GM12878 (cell line): Measurements from ENCODE around the gene PSMA7. TPM values are rescaled to one million over a fixed set of nuclear protein-coding genes. Genes with fewer than 3 reads are reported as not detected.

ENCODE experiments used
- ATAC-seq: fragments of 200-7000 bp; cut with Tn5 transposase; 3 replicates; pipeline ENCODE4 v1.9.1; 2020; ENCODE audit warnings: mild to moderate bottlenecking, moderate library complexity
- BruUV-seq: library from RNA; stranded (reverse); fragments of 400-500 nt; replicated peaks from 2 replicates; lab custom pipeline; 2021; lab: Mats Ljungman, UMichigan
- CTCF ChIA-PET: fragments of 300-600 bp; sonication (Branson Sonifier 250); formaldehyde crosslinking; extraction: SDS; loops from one replicate; lab custom pipeline; 2021; ENCODE audit warnings: inconsistent platforms; lab: Yijun Ruan, JAX
- POLR2A ChIA-PET: fragments of 350-600 bp; formaldehyde crosslinking; extraction: SDS; loops from one replicate; lab custom pipeline; 2021; ENCODE audit warnings: inconsistent platforms; lab: Charles Lee
- RAD21 ChIA-PET: fragments of 300-600 bp; sonication (Branson Sonifier 250); formaldehyde crosslinking; loops from one replicate; lab custom pipeline; 2023; ENCODE audit warnings: antibody characterized with exemption; ENCODE audit not compliant: unreplicated experiment; lab: Charles Lee
- SMC1A ChIA-PET: fragments of 300-600 bp; sonication (Branson Sonifier 250); formaldehyde crosslinking; loops from one replicate; lab custom pipeline; 2023; ENCODE audit not compliant: unreplicated experiment, uncharacterized antibody; lab: Charles Lee
- DNase-seq: peaks from one replicate; pipeline ENCODE4 v3.0.0-alpha.2; 2011; ENCODE audit warnings: low read depth, low spot score
- FAIRE-seq: peaks from 3 replicates; lab custom pipeline; 2011; peaks lifted over from hg19 to GRCh38; lab: Jason Lieb, UNC
- H2AFZ ChIP-seq: 2 replicates; pipeline ENCODE4 v1.6.0; 2011; ENCODE audit warnings: low read depth, low read length, control low read depth; ENCODE audit not compliant: control insufficient read depth
- H3K27ac ChIP-seq: 2 replicates; pipeline ENCODE4 v1.5.1; 2011; ENCODE audit warnings: control low read depth; ENCODE audit not compliant: control insufficient read depth, insufficient read depth
- H3K27me3 ChIP-seq, 2 experiments: replicated peaks in 1 of 2; 2 replicates each; pipeline versions ENCODE4 v1.6.0 to v1.6.1; 2011; ENCODE audit warnings: low read length in 1 of 2; ENCODE audit not compliant: control insufficient read depth in 2 of 2, insufficient read depth in 2 of 2
- H3K36me3 ChIP-seq, 2 experiments: 2 replicates each; pipeline ENCODE4 v1.5.1; 2011; ENCODE audit warnings: low read length in 1 of 2; ENCODE audit not compliant: control insufficient read depth in 2 of 2, insufficient read depth in 2 of 2
- H3K4me1 ChIP-seq: 2 replicates; pipeline ENCODE4 v1.6.1; 2011; ENCODE audit warnings: mild to moderate bottlenecking, low read length, moderate library complexity, mixed read lengths; ENCODE audit not compliant: control insufficient read depth, insufficient read depth
- H3K4me2 ChIP-seq: 2 replicates; pipeline ENCODE4 v1.6.0; 2011; ENCODE audit warnings: control low read depth; ENCODE audit not compliant: control insufficient read depth, insufficient read depth
- H3K4me3 ChIP-seq: fragments of 200-600 bp; sonication (generic); 2 replicates; pipeline ENCODE4 v1.5.1; 2016
- H3K79me2 ChIP-seq: 2 replicates; pipeline ENCODE4 v1.6.0; 2011; ENCODE audit warnings: low read length; ENCODE audit not compliant: control insufficient read depth, insufficient read depth
- H3K9ac ChIP-seq: 2 replicates; pipeline ENCODE4 v1.8.0; 2011; ENCODE audit warnings: low read length, control low read depth, mixed read lengths; ENCODE audit not compliant: control insufficient read depth, insufficient read depth
- H3K9me3 ChIP-seq: replicated peaks from 3 replicates; pipeline ENCODE4 v1.5.1; 2011; ENCODE audit warnings: mild to moderate bottlenecking, low read length; ENCODE audit not compliant: control insufficient read depth, insufficient read depth
- H4K20me1 ChIP-seq: 2 replicates; pipeline ENCODE4 v1.6.0; 2011; ENCODE audit not compliant: control insufficient read depth, insufficient read depth
- CEBPZ ChIP-seq: fragments of 150-350 bp; IDR thresholded peaks from 2 replicates; pipeline ENCODE4 v1.6.1; 2016; ENCODE audit warnings: low read depth, low read length
- EP300 ChIP-seq, 2 experiments: fragments of 150-350 bp in 1 of 2; IDR thresholded peaks; 2 replicates each; pipeline ENCODE4 v1.6.1; 2011 to 2012; ENCODE audit warnings: low read depth in 2 of 2, low read length in 2 of 2, borderline replicate concordance in 1 of 2, improper control_type of control experiment in 1 of 2, inconsistent platforms in 1 of 2; ENCODE audit not compliant: control insufficient read depth in 1 of 2
- ESRRA ChIP-seq: IDR thresholded peaks from 2 replicates; pipeline ENCODE4 v1.6.1; 2012; ENCODE audit warnings: mild to moderate bottlenecking, low read length, improper control_type of control experiment
- LARP7 ChIP-seq: fragments of 450-650 bp; IDR thresholded peaks from 2 replicates; pipeline ENCODE4 v1.6.1; 2017; ENCODE audit warnings: mild to moderate bottlenecking
- MXI1 ChIP-seq: fragments of 150-350 bp; IDR thresholded peaks from 2 replicates; pipeline ENCODE4 v1.6.1; 2011; ENCODE audit warnings: low read depth, mild to moderate bottlenecking, inconsistent platforms, low read length, improper control_type of control experiment
- NR2F1 ChIP-seq: fragments of 450-650 bp; conservative IDR thresholded peaks from 2 replicates; pipeline ENCODE4 v1.6.1; 2017; ENCODE audit warnings: mild to moderate bottlenecking
- PKNOX1 ChIP-seq: fragments of 450-650 bp; IDR thresholded peaks from 2 replicates; pipeline ENCODE4 v1.6.1; 2016; ENCODE audit warnings: mild to moderate bottlenecking
- RAD51 ChIP-seq: fragments of 450-650 bp; IDR thresholded peaks from 2 replicates; pipeline ENCODE4 v1.6.1; 2016; ENCODE audit warnings: moderate library complexity, mild to moderate bottlenecking, inconsistent platforms
- SP1 ChIP-seq: IDR thresholded peaks from one replicate; pipeline ENCODE4 v1.6.1; 2011; ENCODE audit warnings: low read depth, low read length
- YY1 ChIP-seq: IDR thresholded peaks from 2 replicates; pipeline ENCODE4 v1.6.1; 2011; ENCODE audit warnings: low read depth, mild to moderate bottlenecking, low read length
- ZNF274 ChIP-seq: IDR thresholded peaks from one replicate; pipeline ENCODE4 v1.8.0; 2011; ENCODE audit not compliant: insufficient read length, insufficient read depth
- WGBS: methylation state at CpG from one replicate; pipeline ENCODE4 v1.1.6; 2016; ENCODE audit warnings: low lambda C conversion rate; ENCODE audit not compliant: insufficient replicate concordance, insufficient coverage; ENCODE audit errors: missing lambda C conversion rate; 5-methylcytosine and 5-hydroxymethylcytosine counted together
- in situ Hi-C: fragments of 300-500 bp; cut with MboI; formaldehyde crosslinking; loops from 9 replicates; pipeline ENCODE4 v1.14.3; 2018; ENCODE audit warnings: mixed read lengths
- intact Hi-C: fragments of 100-400 bp; cut with micrococcal nuclease; formaldehyde crosslinking; loops from one replicate; pipeline ENCODE4 v1.14.2; 2022; ENCODE audit not compliant: unreplicated experiment
- polyA plus RNA-seq, 11 experiments: library from polyadenylated mRNA; depleted of rRNA in 4 of 11; unstranded in 6 of 11; stranded (reverse) in 5 of 11; fragments of >200 nt; fragmentation: Nextera tagmentation in 4 of 11; fragmentation: Illumina TruSeq in 1 of 11; extraction: Ambion mirVana in 4 of 11; extraction: Trizol in 1 of 11; gene quantifications; 1 replicate in 1 of 11; 2 replicates in 10 of 11; pipeline versions ENCODE4 v1.2.1 to v1.2.3, GENCODE V29; 2011 to 2016; ENCODE audit warnings: inconsistent platforms in 2 of 11, missing spikeins in 2 of 11, low read depth in 1 of 11
- total RNA-seq, 4 experiments: library from RNA; depleted of rRNA in 3 of 4; stranded (reverse); fragments of >200 nt in 3 of 4; fragmentation: Illumina TruSeq in 1 of 4; extraction: Trizol in 1 of 4; gene quantifications; 2 replicates each; pipeline versions ENCODE4 v1.2.1 to v1.2.3, GENCODE V29; 2013 to 2021

Gene PSMA7
- total and polyA plus RNA-seq, 10 of the 15 experiments (the other 5 are each of a cell fraction or from before 2014, with no cell fraction given): 216 to 857 (median 368) TPM

GRCh38 chr20:62177307-62177706 lies 34.1 kb upstream of the PSMA7 start (continued):
- TF ChIP-seq CEBPZ (no peak), LARP7 (no peak), YY1 (no peak), MXI1 (no peak), EP300 (IDR thresholded peaks at IDR 0.05; ENCODE audit: borderline replicate concordance in 1 of 2, control insufficient read depth in 1 of 2, low read depth in 2 of 2, low read length in 2 of 2) (no peak), ZNF274 (no peak), NR2F1 (no peak), RAD51 (no peak), SP1 (no peak)

GRCh38 chr20:62176866-62177265 lies 33.7 kb upstream of the PSMA7 start:
- H3K4me2 ChIP-seq: no peak overlapping the region
- SMC1A ChIA-PET: no interaction called here
- DNase-seq (no peak), ATAC-seq (no peak), FAIRE-seq (no peak)
- H3K4me1 ChIP-seq: no peaks in the 10 kb centered on the region
- POLR2A ChIA-PET: interaction anchor here (0.6 kb wide), 1 partner anchor 927 kb away, joined by 3 read pairs; no protein-coding TSS in a partner anchor
- in situ Hi-C loops: no loop called here
- H2AFZ ChIP-seq: no peak overlapping the region
- H3K4me3 ChIP-seq: no peak overlapping the region
- no peaks in the 10 kb centered on the region for H4K20me1 ChIP-seq
- no peak overlapping the region for H3K9ac ChIP-seq
- RAD21 ChIA-PET: no interaction called here
- H3K79me2 ChIP-seq: no peaks in the 10 kb centered on the region
- no peaks in the 10 kb centered on the region for H3K9me3 ChIP-seq
- no peak for TF ChIP-seq PKNOX1
- no peak for TF ChIP-seq ESRRA
- intact Hi-C loops: no loop called here
- H3K27me3 ChIP-seq: no peaks in the 10 kb centered on the region
- CTCF ChIA-PET: no interaction called here
- peaks cover 0 to 2% of the 10 kb centered on the region in 2 experiments for H3K36me3 ChIP-seq
- no TSS peak for BruUV-seq
- no peak overlapping the region for H3K27ac ChIP-seq
- 90% methylated on average over 15 of the region's 15 CpGs for WGBS
